ENCODE results near the gene CCDC142. TPM values are rescaled to one million over a fixed set of nuclear protein-coding genes. Genes with fewer than 3 reads are reported as not detected.
"Not testable (repeated sequence)": the region's sequence is repeated elsewhere in the genome, so short reads cannot be mapped to it uniquely, and the experiment has no call there.

CCDC142 gene
- total RNA-seq, 2 donors from 2014 or later, result 20.5 to 39.2 TPM

DNA sequence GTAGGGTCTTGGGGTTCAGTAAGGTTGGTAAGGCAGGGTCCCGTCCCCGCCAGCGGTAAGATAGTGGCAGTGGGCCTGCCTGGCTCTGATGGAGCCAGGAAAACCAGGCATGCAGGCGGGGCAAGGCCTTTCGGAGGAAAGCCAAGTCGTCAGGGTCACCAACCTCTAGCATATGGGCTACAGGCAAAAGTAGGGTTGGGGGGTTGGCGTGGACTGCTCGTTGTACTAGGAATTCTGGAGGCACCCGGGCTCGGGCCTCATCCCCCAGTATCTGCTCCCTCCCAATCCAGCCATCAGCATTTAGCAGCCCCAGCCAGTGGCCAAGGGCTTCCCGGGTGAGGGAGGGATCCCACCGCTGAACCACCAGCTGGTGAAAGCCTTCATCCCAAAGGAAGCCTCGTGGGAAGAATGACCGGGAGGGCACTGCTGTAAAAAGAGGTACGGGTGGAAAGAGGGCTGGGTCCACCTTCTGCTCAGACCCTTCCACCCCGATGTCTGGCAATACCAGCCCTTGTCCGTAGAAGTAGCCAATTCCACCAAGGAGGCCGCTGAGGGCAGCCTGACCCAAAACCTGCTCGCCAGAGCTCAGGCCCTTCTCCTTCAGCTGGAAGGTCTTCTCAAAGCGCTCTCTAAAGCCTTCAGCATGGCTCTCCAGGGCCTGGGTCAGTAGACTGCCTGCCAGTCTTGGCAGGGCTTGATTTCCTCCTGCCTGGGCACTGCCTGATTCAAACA lies 20.6 kb downstream of the CCDC142 start:
- H3K27me3 ChIP-seq, result no peaks in the 10 kb centered on the region
- H3K36me3 ChIP-seq (replicated peaks in 1 of 2; ENCODE audit: insufficient read depth in 1 of 2, low read depth in 2 of 2), result no peaks in the 10 kb centered on the region
- no peaks in the 10 kb centered on the region for H3K9me3 ChIP-seq
- no peak overlapping the region for H3K27ac ChIP-seq
- H3K4me3 ChIP-seq, result no peak overlapping the region
- 89 to 91% methylated on average over 9 to 20 of the region's 20 CpGs for WGBS, 2 donors
- ATAC-seq, result no peak
- H3K4me1 ChIP-seq, result peaks cover 41% of the 10 kb centered on the region
- no peak for TF ChIP-seq POLR2A (IDR thresholded peaks at IDR 0.05)
- TF ChIP-seq, protein P1, sequence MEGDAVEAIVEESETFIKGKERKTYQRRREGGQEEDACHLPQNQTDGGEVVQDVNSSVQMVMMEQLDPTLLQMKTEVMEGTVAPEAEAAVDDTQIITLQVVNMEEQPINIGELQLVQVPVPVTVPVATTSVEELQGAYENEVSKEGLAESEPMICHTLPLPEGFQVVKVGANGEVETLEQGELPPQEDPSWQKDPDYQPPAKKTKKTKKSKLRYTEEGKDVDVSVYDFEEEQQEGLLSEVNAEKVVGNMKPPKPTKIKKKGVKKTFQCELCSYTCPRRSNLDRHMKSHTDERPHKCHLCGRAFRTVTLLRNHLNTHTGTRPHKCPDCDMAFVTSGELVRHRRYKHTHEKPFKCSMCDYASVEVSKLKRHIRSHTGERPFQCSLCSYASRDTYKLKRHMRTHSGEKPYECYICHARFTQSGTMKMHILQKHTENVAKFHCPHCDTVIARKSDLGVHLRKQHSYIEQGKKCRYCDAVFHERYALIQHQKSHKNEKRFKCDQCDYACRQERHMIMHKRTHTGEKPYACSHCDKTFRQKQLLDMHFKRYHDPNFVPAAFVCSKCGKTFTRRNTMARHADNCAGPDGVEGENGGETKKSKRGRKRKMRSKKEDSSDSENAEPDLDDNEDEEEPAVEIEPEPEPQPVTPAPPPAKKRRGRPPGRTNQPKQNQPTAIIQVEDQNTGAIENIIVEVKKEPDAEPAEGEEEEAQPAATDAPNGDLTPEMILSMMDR (IDR thresholded peaks at IDR 0.05), result no peak
- no peak for DNase-seq
- intact Hi-C loops (cut with DNase I), result no loop called here

DNA sequence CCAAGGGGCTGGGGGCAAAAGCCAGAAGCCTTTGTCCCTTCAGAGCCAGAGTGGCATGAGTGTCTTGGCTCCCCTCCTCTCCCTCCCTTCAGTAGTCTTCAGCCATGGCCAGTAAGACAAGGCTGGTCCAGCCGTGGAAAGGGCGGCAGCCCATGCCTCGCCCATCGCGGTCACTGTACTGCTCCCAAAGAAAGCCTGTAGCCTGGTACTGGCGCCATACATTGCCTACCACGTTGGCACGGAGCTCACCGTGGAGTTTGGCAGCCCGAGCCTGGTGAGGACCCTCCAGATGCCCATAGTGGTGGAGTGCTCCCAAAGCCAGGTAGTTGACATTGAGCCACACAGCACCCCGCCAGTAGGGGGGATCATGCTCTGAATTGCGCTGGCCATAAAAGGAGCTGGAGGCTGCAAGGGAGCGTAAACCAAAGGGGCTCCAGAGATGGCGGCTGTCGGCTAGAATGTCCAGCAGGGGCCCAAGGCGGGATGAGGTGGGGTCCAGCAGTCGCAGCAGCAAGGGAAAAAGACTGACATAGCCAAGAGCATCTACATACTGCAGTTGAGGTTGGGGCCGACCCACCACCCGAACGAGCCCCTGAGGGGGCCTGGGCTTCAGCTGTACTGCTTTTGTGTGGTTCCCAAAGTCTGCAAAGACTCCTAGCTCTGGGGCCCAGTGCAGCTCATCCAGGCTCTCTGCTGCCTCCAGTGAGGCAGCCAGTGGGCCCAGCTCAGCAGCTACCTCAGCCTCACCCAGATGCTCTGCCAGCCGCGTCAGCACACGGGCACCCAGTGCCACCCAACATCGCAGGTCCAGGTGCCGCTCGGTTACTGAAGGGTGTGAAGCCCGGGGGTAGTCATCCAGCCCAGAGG lies 21.4 kb downstream of the CCDC142 start:
- Histone ChIP-seq H3K4me3 (no peak overlapping the region), H3K27me3 (no peaks in the 10 kb centered on the region), H3K27ac (no peak overlapping the region), H3K36me3 (replicated peaks in 1 of 2; ENCODE audit: insufficient read depth in 1 of 2, low read depth in 2 of 2) (no peaks in the 10 kb centered on the region), H3K9me3 (no peaks in the 10 kb centered on the region), H3K4me1 (peaks cover 47% of the 10 kb centered on the region)
- peak in 1 of 4 donors; percentile 18 for DNase-seq
- WGBS, 2 donors, result 91% methylated on average over 17 to 25 of the region's 27 CpGs
- ATAC-seq, result no peak
- TF ChIP-seq, protein P1 (IDR thresholded peaks at IDR 0.05), result peak in 1 of 7 experiments; percentile 4
- TF ChIP-seq POLR2A (IDR thresholded peaks at IDR 0.05), result no peak
- intact Hi-C loops (cut with DNase I), result no loop called here

GRCh38 chr2:74460187-74460586 lies 22.6 kb downstream of the CCDC142 start:
- H3K9me3 ChIP-seq; H3K36me3 ChIP-seq (replicated peaks in 1 of 2; ENCODE audit: insufficient read depth in 1 of 2, low read depth in 2 of 2); H3K27ac ChIP-seq; DNase-seq; ATAC-seq; intact Hi-C loops (cut with DNase I); H3K4me3 ChIP-seq; H3K27me3 ChIP-seq: not testable (repeated sequence)
- H3K4me1 ChIP-seq, result peaks cover 52% of the 10 kb centered on the region
- WGBS, 2 donors, result 62 to 86% methylated on average over 3 to 10 of the region's 10 CpGs

GRCh38 chr2:74459503-74460118 lies 23.2 kb downstream of the CCDC142 start:
- H3K27ac ChIP-seq; H3K27me3 ChIP-seq; DNase-seq; H3K4me3 ChIP-seq; H3K36me3 ChIP-seq (replicated peaks in 1 of 2; ENCODE audit: insufficient read depth in 1 of 2, low read depth in 2 of 2); ATAC-seq; H3K9me3 ChIP-seq; intact Hi-C loops (cut with DNase I): not testable (repeated sequence)
- TF ChIP-seq POLR2A (IDR thresholded peaks at IDR 0.05), result peak in 2 of 3 donors; percentile 11 to 22
- H3K4me1 ChIP-seq, result peaks cover 54% of the 10 kb centered on the region
- 65 to 70% methylated on average over 12 of the region's 13 CpGs for whole genome bisulfite sequencing, 2 donors

GRCh38 chr2:74458938-74459363 lies 23.8 kb downstream of the CCDC142 start:
- Histone ChIP-seq H3K36me3 (replicated peaks in 1 of 2; ENCODE audit: insufficient read depth in 1 of 2, low read depth in 2 of 2) (no peaks in the 10 kb centered on the region), H3K9me3 (no peaks in the 10 kb centered on the region), H3K4me3 (peak overlapping the region; percentile 49 to 63), H3K27ac (peak overlapping the region in 3 of 4 donors; percentile 60 to 96 (median 76)), H3K27me3 (no peaks in the 10 kb centered on the region), H3K4me1 (peaks cover 53% of the 10 kb centered on the region)
- TF ChIP-seq POLR2A (IDR thresholded peaks at IDR 0.05), result no peak
- TF ChIP-seq, protein P1 (IDR thresholded peaks at IDR 0.05), result no peak
- intact Hi-C loops (cut with DNase I), result no loop called here
- ATAC-seq, result no peak
- DNase-seq, result no peak
- 1 to 2% methylated on average over 9 to 10 of the region's 10 CpGs for WGBS, 2 donors

Data from body of pancreas (tissue), 4 donors.